Adipocyte (in vitro differentiated cells): ENCODE measurements around the gene WRAP73.
"Not testable (repeated sequence)": the region's sequence is repeated elsewhere in the genome, so short reads cannot be mapped to it uniquely, and the experiment has no call there.

Experiments used
- DNase-seq: peaks from one replicate; pipeline ENCODE4 v3.0.0-alpha.2; 2015; ENCODE audit warnings: low read depth
- H3K27me3 ChIP-seq: replicated peaks from 2 replicates; pipeline ENCODE4 v1.7.0; 2013; ENCODE audit warnings: mild to moderate bottlenecking, low read length, moderate library complexity; ENCODE audit not compliant: control insufficient read depth, insufficient read depth
- H3K36me3 ChIP-seq: 2 replicates; pipeline ENCODE4 v1.7.0; 2013; ENCODE audit warnings: low read length, mild to moderate bottlenecking, moderate library complexity; ENCODE audit not compliant: control insufficient read depth, insufficient read depth, severe bottlenecking
- H3K4me1 ChIP-seq: 2 replicates; pipeline ENCODE4 v1.7.0; 2013; ENCODE audit warnings: mild to moderate bottlenecking, low read length, moderate library complexity; ENCODE audit not compliant: control insufficient read depth, insufficient read depth
- H3K4me3 ChIP-seq: 2 replicates; pipeline ENCODE4 v1.7.0; 2013; ENCODE audit warnings: mild to moderate bottlenecking, low read length, moderate library complexity
- H3K9ac ChIP-seq: 2 replicates; pipeline ENCODE4 v1.7.0; 2013; ENCODE audit warnings: mild to moderate bottlenecking, low read length, moderate library complexity
- H3K9me3 ChIP-seq: 2 replicates; pipeline ENCODE4 v1.7.0; 2013; ENCODE audit warnings: mild to moderate bottlenecking, low read length, moderate library complexity; ENCODE audit not compliant: control insufficient read depth

Gene WRAP73

DNA sequence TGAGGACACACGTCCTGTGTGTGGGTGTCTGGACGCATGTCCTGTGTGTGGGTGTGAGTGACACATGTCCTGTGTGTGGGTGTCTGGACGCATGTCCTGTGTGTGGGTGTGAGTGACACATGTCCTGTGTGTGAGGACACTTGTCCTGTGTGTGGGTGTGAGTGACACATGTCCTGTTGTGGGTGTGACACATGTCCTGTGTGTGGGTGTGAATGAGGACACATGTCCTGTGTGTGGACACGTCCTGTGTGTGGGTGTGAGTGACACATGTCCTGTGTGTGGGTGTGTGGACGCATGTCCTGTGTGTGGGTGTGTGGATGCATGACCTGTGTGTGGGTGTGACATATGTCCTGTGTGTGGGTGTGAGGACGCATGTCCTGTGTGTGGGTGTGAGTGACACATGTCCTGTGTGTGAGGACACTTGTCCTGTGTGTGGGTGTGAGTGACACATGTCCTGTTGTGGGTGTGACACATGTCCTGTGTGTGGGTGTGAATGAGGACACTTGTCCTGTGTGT lies 64.5 kb downstream of the WRAP73 start:
- H3K27me3 ChIP-seq, result peaks cover 53% of the 10 kb centered on the region
- H3K9me3 ChIP-seq, H3K4me3 ChIP-seq, DNase-seq, H3K9ac ChIP-seq, H3K4me1 ChIP-seq, H3K36me3 ChIP-seq: not testable (repeated sequence)

DNA sequence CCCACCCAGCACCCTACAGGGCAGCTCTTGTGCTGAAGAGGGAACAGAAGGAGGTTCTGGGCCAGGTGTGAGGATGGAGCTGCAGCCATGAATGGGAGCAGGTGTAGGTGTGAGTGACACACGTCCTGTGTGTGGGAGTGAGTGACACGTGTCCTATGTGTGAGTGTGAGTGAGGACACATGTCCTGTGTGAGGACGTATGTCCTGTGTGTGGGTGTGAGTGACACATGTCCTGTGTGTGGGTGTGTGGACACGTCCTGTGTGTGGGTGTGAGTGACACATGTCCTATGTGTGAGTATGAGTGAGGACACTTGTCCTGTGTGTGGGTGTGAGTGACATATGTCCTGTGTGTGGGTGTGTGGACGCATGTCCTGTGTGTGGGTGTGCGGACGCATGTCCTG lies 65.0 kb downstream of the WRAP73 start:
- H3K9me3 ChIP-seq, result no peaks in the 10 kb centered on the region

DNA sequence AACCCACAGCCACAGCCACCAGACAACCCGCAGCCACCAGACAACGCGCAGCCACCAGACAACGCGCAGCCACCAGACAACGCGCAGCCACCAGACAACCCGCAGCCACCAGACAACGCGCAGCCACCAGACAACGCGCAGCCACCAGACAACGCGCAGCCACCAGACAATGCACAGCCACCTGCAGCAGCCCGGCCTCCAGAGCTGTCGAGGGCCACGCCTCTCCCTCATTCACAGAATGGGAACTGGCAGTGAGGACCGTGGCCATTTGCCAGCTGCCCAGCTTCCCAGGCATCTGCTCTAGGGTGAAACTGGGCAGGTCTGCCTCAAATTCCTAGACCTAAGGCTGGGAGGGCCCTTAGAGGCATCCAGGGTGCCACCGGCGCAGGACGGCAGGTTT lies 66.2 kb downstream of the WRAP73 start:
- H3K36me3 ChIP-seq, H3K9me3 ChIP-seq, H3K9ac ChIP-seq, H3K4me3 ChIP-seq, H3K4me1 ChIP-seq, DNase-seq: not testable (repeated sequence)
- H3K27me3 ChIP-seq, result peaks cover 48% of the 10 kb centered on the region

More for the DNA sequence above, 65.0 kb downstream of the WRAP73 start:
- no peak overlapping the region for H3K9ac ChIP-seq
- no peak overlapping the region for H3K4me3 ChIP-seq
- peaks cover 51% of the 10 kb centered on the region for H3K27me3 ChIP-seq
- no peaks in the 10 kb centered on the region for H3K4me1 ChIP-seq
- no peak for DNase-seq
- no peaks in the 10 kb centered on the region for H3K36me3 ChIP-seq

DNA sequence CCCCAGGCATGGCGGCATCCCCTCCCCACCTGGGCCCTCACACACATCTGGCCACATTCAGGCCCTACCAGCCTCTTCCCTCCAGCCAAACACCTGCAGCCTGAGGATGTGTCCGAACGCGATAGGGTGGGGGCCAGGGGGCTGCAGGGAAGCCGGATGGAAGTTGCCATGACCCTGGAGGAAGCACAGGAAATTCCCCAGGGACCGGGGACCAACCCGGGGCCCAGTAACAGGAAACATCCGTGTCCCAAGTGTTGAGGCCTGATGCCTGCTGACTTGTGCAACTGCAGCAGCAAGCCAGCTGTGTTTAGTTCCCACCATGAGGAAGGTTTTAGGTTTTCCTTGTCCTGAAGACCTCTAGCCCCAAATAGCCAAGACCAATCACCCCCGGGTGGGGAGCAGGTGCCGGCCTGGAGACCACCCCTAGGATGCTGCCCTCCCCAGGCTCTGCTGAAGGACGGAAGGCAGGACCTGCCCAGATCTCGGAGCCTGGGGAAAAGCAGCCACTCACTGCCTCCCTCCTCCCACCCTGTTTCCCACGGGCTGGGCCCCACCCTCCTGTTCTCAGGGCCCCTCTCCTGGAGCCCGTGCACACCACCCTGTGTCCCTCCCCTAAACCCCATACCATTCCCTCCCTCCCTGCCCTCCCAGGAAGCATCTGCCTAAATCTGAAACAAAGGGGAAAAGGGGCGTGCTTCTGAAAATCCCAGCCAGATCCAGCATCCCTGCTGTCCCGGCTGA lies 68.4 kb downstream of the WRAP73 start:
- H3K36me3 ChIP-seq, result no peaks in the 10 kb centered on the region
- H3K9me3 ChIP-seq, result no peaks in the 10 kb centered on the region
- H3K4me1 ChIP-seq, result no peaks in the 10 kb centered on the region
- no peak overlapping the region for H3K9ac ChIP-seq
- H3K27me3 ChIP-seq, result peaks cover 48% of the 10 kb centered on the region
- H3K4me3 ChIP-seq, result no peak overlapping the region
- DNase-seq, result no peak
